Progenitor cell of endocrine pancreas (in vitro differentiated cells): Measurements from ENCODE around the gene IL22RA1. TPM values are rescaled to one million over a fixed set of nuclear protein-coding genes. Genes with fewer than 3 reads are reported as not detected.

Experiments used
- DNase-seq: peaks from one replicate; pipeline ENCODE4 v3.0.0; 2021; ENCODE audit warnings: low spot score; ENCODE audit not compliant: unreplicated experiment
- H3K27ac Mint-ChIP-seq: 2 replicates; pipeline ENCODE4 v1.8.0; 2021; ENCODE audit warnings: mild to moderate bottlenecking, moderate library complexity, mixed read lengths
- H3K27me3 Mint-ChIP-seq: 2 replicates; pipeline ENCODE4 v1.8.0; 2021; ENCODE audit warnings: mixed read lengths
- H3K36me3 Mint-ChIP-seq: 2 replicates; pipeline ENCODE4 v1.8.0; 2022; ENCODE audit warnings: mixed read lengths; ENCODE audit not compliant: insufficient read depth
- H3K4me1 Mint-ChIP-seq: 2 replicates; pipeline ENCODE4 v1.8.0; 2021; ENCODE audit warnings: low read depth, mixed read lengths
- H3K4me3 Mint-ChIP-seq: 2 replicates; pipeline ENCODE4 v1.8.0; 2021; ENCODE audit warnings: low read depth, mild to moderate bottlenecking, moderate library complexity, mixed read lengths
- H3K9me3 Mint-ChIP-seq: 2 replicates; pipeline ENCODE4 v1.8.0; 2021; ENCODE audit warnings: low read depth, mixed read lengths
- CTCF ChIP-seq: fragments of 200-600 bp; sonication (generic); IDR thresholded peaks from one replicate; pipeline ENCODE4 v1.5.0; 2021; ENCODE audit warnings: antibody characterized with exemption, mild to moderate bottlenecking; ENCODE audit not compliant: unreplicated experiment
- total RNA-seq: library from RNA; stranded (reverse); gene quantifications from 2 replicates; pipeline ENCODE4 v1.2.1, GENCODE V29; 2021

IL22RA1 gene
- total RNA-seq, 1 donor from 2014 or later, result 0.26 TPM

- Mint-ChIP-seq H3K36me3 (no peaks in the 10 kb centered on the region), H3K4me1 (peaks cover 6% of the 10 kb centered on the region), H3K4me3 (no peak overlapping the region), H3K27ac (no peak overlapping the region), H3K27me3 (no peaks in the 10 kb centered on the region), H3K9me3 (no peaks in the 10 kb centered on the region)
- DNase-seq, result no peak
- no peak for TF ChIP-seq CTCF
These were observed 17.5 kb downstream of the IL22RA1 start for GRCh38 chr1:24125456-24125855.

GRCh38 chr1:24124980-24125379, 18.0 kb downstream of the IL22RA1 start:
- no peak for TF ChIP-seq CTCF
- Mint-ChIP-seq H3K27me3 (no peaks in the 10 kb centered on the region), H3K4me1 (peaks cover 11% of the 10 kb centered on the region), H3K9me3 (no peaks in the 10 kb centered on the region), H3K27ac (no peak overlapping the region), H3K36me3 (no peaks in the 10 kb centered on the region), H3K4me3 (no peak overlapping the region)
- DNase-seq, result no peak

- no peaks in the 10 kb centered on the region for H3K27me3 Mint-ChIP-seq
- no peak overlapping the region for H3K27ac Mint-ChIP-seq
- H3K4me1 Mint-ChIP-seq, result peaks cover 17% of the 10 kb centered on the region
- no peak for TF ChIP-seq CTCF
- DNase-seq, result no peak
- no peaks in the 10 kb centered on the region for H3K36me3 Mint-ChIP-seq
- no peak overlapping the region for H3K4me3 Mint-ChIP-seq
- H3K9me3 Mint-ChIP-seq, result no peaks in the 10 kb centered on the region
These were observed 19.3 kb downstream of the IL22RA1 start for GRCh38 chr1:24123611-24124010.

- Mint-ChIP-seq H3K27ac (no peak overlapping the region), H3K9me3 (no peaks in the 10 kb centered on the region), H3K36me3 (no peaks in the 10 kb centered on the region), H3K27me3 (no peaks in the 10 kb centered on the region), H3K4me3 (no peak overlapping the region), H3K4me1 (peaks cover 19% of the 10 kb centered on the region)
- TF ChIP-seq CTCF, result no peak
- no peak for DNase-seq
These were observed 20.2 kb downstream of the IL22RA1 start for GRCh38 chr1:24122776-24123175.

- Mint-ChIP-seq H3K27ac (no peak overlapping the region), H3K4me1 (peaks cover 21% of the 10 kb centered on the region), H3K36me3 (no peaks in the 10 kb centered on the region), H3K9me3 (no peaks in the 10 kb centered on the region), H3K4me3 (no peak overlapping the region), H3K27me3 (no peaks in the 10 kb centered on the region)
- DNase-seq, result no peak
- no peak for TF ChIP-seq CTCF
These were observed 21.5 kb downstream of the IL22RA1 start for GRCh38 chr1:24121406-24121805.
